Gastroesophageal sphincter (tissue), 3 donors: ENCODE measurements around the gene IKZF5.

Experiments
- CTCF ChIP-seq, 4 experiments: fragments of 200-600 bp in 2 of 4; fragments of 450-650 bp in 2 of 4; sonication (generic) in 1 of 4; IDR thresholded peaks; one replicate each; pipeline ENCODE4 v1.5.1; 2017 to 2019; ENCODE audit warnings: antibody characterized with exemption in 4 of 4, mild to moderate bottlenecking in 2 of 4, moderate library complexity in 2 of 4
- POLR2A ChIP-seq, 2 donors: fragments of 450-650 bp; IDR thresholded peaks; one replicate each; pipeline ENCODE4 v1.6.1; 2017; ENCODE audit warnings: antibody characterized with exemption in 2 of 2, mild to moderate bottlenecking in 2 of 2, moderate library complexity in 1 of 2
- POLR2AphosphoS5 ChIP-seq: sonication (generic); formaldehyde crosslinking; IDR thresholded peaks from one replicate; pipeline ENCODE4 v1.6.1; 2017; ENCODE audit warnings: antibody characterized with exemption

- TF ChIP-seq POLR2A (IDR thresholded peaks at IDR 0.05) (no peak), CTCF (IDR thresholded peaks at IDR 0.05) (no peak), POLR2AphosphoS5 (no peak)
These were observed 5.1 kb upstream of the IKZF5 start for GRCh38 chr10:123013456-123014419.
